Measurements from ENCODE around the gene GRIK3. TPM values are rescaled to one million over a fixed set of nuclear protein-coding genes. Genes with fewer than 3 reads are reported as not detected.

Gene GRIK3
- total and polyA plus RNA-seq, 11 donors: 0.06 to 1.6 (median 0.29) TPM

GRCh38 chr1:37017720-37018119 is 16.6 kb downstream of the GRIK3 start:
- TF ChIP-seq CTCF (IDR thresholded peaks at IDR 0.05): no peak
- TF ChIP-seq POLR2A (IDR thresholded peaks at IDR 0.05): no peak
- no peak overlapping the region for H3K4me3 ChIP-seq
- peaks cover 0 to 5% (median 0%) of the 10 kb centered on the region in 12 donors for H3K4me1 ChIP-seq
- DNase-seq (no peak), ATAC-seq (no peak)
- H3K9me3 ChIP-seq: no peaks in the 10 kb centered on the region
- H3K27ac ChIP-seq: no peak overlapping the region
- H3K36me3 ChIP-seq: no peaks in the 10 kb centered on the region
- WGBS, 4 donors: 44 to 56% (median 50%) methylated on average over 4 of the region's 4 CpGs
- intact Hi-C loops (cut with DNase I): no loop called here
- peaks cover 0 to 39% (median 3%) of the 10 kb centered on the region in 9 donors for H3K27me3 ChIP-seq

- TF ChIP-seq POLR2A (IDR thresholded peaks at IDR 0.05) (no peak), CTCF (IDR thresholded peaks at IDR 0.05) (no peak)
- Histone ChIP-seq H3K27me3 (peaks cover 0 to 26% (median 3%) of the 10 kb centered on the region in 9 donors), H3K4me3 (no peak overlapping the region), H3K9me3 (no peaks in the 10 kb centered on the region), H3K36me3 (no peaks in the 10 kb centered on the region), H3K4me1 (peaks cover 0 to 5% (median 0%) of the 10 kb centered on the region in 12 donors), H3K27ac (no peak overlapping the region)
- intact Hi-C loops (cut with DNase I): no loop called here
- no peak for DNase-seq
- no peak for ATAC-seq
Observed at GRCh38 chr1:37016121-37016520, 18.2 kb downstream of the GRIK3 start.

- DNase-seq: no peak
- WGBS, 4 donors: 56 to 67% (median 62%) methylated on average over 6 to 7 of the region's 7 CpGs
- intact Hi-C loops (cut with DNase I): no loop called here
- H3K36me3 ChIP-seq: no peaks in the 10 kb centered on the region
- H3K4me1 ChIP-seq: peaks cover 0 to 5% (median 0%) of the 10 kb centered on the region in 12 donors
- H3K27ac ChIP-seq: no peak overlapping the region
- H3K9me3 ChIP-seq: no peaks in the 10 kb centered on the region
- TF ChIP-seq POLR2A (IDR thresholded peaks at IDR 0.05): no peak
- no peak overlapping the region for H3K4me3 ChIP-seq
- peak in 3 of 4 donors; percentile 41 to 74 (median 45) for ATAC-seq
- peaks cover 0 to 26% (median 3%) of the 10 kb centered on the region in 9 donors for H3K27me3 ChIP-seq
Observed at GRCh38 chr1:37015713-37016112, 18.6 kb downstream of the GRIK3 start.

- intact Hi-C loops (cut with DNase I): no loop called here
- peaks cover 0 to 6% (median 0%) of the 10 kb centered on the region in 9 donors for H3K27me3 ChIP-seq
- no peak for DNase-seq
- no peaks in the 10 kb centered on the region for H3K36me3 ChIP-seq
- ATAC-seq: no peak
- H3K9me3 ChIP-seq: no peaks in the 10 kb centered on the region
- peaks cover 0 to 5% (median 0%) of the 10 kb centered on the region in 12 donors for H3K4me1 ChIP-seq
- no peak overlapping the region for H3K27ac ChIP-seq
- no peak for TF ChIP-seq POLR2A (IDR thresholded peaks at IDR 0.05)
- TF ChIP-seq CTCF (IDR thresholded peaks at IDR 0.05): no peak
- no peak overlapping the region for H3K4me3 ChIP-seq
- 59 to 66% (median 62%) methylated on average over 6 of the region's 6 CpGs for WGBS, 4 donors
Observed at GRCh38 chr1:37012226-37012625, 22.1 kb downstream of the GRIK3 start.

- TF ChIP-seq CTCF (IDR thresholded peaks at IDR 0.05): no peak
- TF ChIP-seq POLR2A (IDR thresholded peaks at IDR 0.05): no peak
- intact Hi-C loops (cut with DNase I): no loop called here
- ATAC-seq: no peak
- H3K4me3 ChIP-seq: no peak overlapping the region
- H3K36me3 ChIP-seq: no peaks in the 10 kb centered on the region
- peaks cover 0 to 3% (median 0%) of the 10 kb centered on the region in 9 donors for H3K27me3 ChIP-seq
- H3K9me3 ChIP-seq: no peaks in the 10 kb centered on the region
- no peak for DNase-seq
- H3K4me1 ChIP-seq: peaks cover 0 to 8% (median 4%) of the 10 kb centered on the region in 12 donors
- WGBS, 4 donors: 59 to 74% (median 70%) methylated on average over 4 of the region's 4 CpGs
- H3K27ac ChIP-seq: no peak overlapping the region
Observed at GRCh38 chr1:37010011-37010410, 24.3 kb downstream of the GRIK3 start.
